ENCODE results near the gene DIO3. TPM values are rescaled to one million over a fixed set of nuclear protein-coding genes. Genes with fewer than 3 reads are reported as not detected.
A peak's percentile ranks its signal among the peaks of the same experiment; 100 is the strongest.

Gene DIO3
- total RNA-seq, 4 donors from 2014 or later = 4.2 to 19.5 (median 5.3) TPM

DNA sequence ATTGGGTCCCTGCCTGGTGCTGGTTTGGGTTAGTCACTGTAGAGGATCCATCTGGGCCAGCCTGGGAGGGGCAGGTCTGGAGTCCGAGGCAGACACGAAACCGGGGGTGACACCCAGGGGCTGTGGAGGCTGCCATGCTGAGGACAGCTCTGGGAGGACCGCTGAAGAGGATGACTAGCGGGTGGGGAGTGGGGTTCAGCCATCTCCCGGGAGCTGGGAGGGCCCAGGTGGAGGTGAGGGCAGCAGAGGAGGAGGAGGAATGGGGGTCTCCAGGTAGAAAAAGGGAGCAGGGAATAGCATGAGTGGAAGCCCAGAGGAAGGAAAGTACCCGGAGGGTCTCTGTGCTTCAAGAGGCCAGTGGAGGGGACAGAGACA is 4.0 kb upstream of the DIO3 start:
- WGBS, 2 donors = 81 to 83% methylated on average over 7 of the region's 7 CpGs
- Histone ChIP-seq H3K4me1 (peaks cover 0 to 22% (median 0%) of the 10 kb centered on the region in 4 donors), H3K9me3 (peaks cover 0 to 13% (median 3%) of the 10 kb centered on the region in 4 donors), H3K36me3 (peaks cover 0 to 9% (median 0%) of the 10 kb centered on the region in 3 donors), H3K27ac (no peak overlapping the region), H3K4me3 (no peak overlapping the region), H3K27me3 (peaks cover 0 to 24% of the 10 kb centered on the region in 2 donors)
- DNase-seq (ENCODE audit: low spot score in 2 of 2) = no peak
- TF ChIP-seq, protein P1, sequence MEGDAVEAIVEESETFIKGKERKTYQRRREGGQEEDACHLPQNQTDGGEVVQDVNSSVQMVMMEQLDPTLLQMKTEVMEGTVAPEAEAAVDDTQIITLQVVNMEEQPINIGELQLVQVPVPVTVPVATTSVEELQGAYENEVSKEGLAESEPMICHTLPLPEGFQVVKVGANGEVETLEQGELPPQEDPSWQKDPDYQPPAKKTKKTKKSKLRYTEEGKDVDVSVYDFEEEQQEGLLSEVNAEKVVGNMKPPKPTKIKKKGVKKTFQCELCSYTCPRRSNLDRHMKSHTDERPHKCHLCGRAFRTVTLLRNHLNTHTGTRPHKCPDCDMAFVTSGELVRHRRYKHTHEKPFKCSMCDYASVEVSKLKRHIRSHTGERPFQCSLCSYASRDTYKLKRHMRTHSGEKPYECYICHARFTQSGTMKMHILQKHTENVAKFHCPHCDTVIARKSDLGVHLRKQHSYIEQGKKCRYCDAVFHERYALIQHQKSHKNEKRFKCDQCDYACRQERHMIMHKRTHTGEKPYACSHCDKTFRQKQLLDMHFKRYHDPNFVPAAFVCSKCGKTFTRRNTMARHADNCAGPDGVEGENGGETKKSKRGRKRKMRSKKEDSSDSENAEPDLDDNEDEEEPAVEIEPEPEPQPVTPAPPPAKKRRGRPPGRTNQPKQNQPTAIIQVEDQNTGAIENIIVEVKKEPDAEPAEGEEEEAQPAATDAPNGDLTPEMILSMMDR (IDR thresholded peaks at IDR 0.05) = no peak
- no peak for TF ChIP-seq POLR2A (IDR thresholded peaks at IDR 0.05)
- TF ChIP-seq EP300 (IDR thresholded peaks at IDR 0.05) = no peak

DNA sequence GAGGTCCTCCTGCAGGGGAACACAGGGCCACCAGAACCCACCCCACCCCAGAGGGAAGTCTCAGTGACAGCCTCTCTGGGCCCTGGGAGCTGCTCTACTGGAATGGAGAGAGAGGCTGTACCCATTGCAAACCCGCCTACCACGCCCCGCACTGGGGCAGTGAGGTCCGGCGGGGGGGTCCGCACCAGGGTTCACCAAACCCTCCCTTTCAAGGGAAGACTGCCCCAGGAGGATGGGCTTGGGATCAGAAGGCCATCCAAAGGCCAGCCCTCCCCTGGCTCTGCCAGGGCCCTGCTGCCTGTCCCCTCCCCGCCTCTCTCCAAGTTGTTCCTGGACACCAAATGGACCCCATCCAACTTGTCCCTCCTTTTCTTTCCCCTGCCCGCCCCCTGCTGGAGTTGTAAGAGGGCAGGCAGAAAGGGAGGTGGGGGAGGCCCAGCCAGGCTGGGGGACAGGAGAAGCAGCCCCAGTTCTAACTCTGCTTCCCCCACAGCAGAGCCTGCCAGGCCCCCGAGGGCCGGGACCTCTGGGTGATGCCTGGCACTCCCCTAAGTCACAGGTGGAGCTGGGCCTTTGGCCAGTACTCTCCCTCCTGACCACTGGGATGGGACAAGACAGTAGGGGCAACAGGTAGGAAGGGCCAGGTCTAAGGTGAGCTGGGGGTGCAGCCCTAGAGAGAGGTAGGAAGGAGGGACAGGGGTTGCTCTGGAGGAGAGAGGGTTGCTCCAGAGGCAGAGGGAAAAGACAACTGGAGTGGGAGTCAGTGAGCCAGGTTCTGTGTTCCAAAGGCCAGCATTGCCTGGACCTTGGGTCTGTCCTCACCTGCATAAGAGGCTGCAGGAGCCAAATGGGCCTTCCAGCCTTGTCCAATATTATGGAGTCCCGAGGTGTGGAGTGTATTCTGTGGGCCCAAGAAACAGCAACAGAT is 3.2 kb upstream of the DIO3 start:
- Histone ChIP-seq H3K9me3 (peaks cover 0 to 17% (median 3%) of the 10 kb centered on the region in 4 donors), H3K36me3 (peaks cover 0 to 9% (median 0%) of the 10 kb centered on the region in 3 donors), H3K4me3 (peak overlapping the region in 1 of 4 donors; percentile 56), H3K27ac (no peak overlapping the region), H3K27me3 (peaks cover 0 to 32% of the 10 kb centered on the region in 2 donors), H3K4me1 (peaks cover 0 to 22% (median 0%) of the 10 kb centered on the region in 4 donors)
- TF ChIP-seq, protein P1 (IDR thresholded peaks at IDR 0.05) = peak in 3 of 5 experiments; percentile 18 to 70 (median 46)
- TF ChIP-seq POLR2A (IDR thresholded peaks at IDR 0.05) (no peak), EP300 (IDR thresholded peaks at IDR 0.05) (peak in 1 of 2 donors; percentile 35)
- WGBS, 2 donors = 79 to 80% methylated on average over 11 of the region's 11 CpGs
- DNase-seq (ENCODE audit: low spot score in 2 of 2) = peak; percentile 46 to 68

DNA sequence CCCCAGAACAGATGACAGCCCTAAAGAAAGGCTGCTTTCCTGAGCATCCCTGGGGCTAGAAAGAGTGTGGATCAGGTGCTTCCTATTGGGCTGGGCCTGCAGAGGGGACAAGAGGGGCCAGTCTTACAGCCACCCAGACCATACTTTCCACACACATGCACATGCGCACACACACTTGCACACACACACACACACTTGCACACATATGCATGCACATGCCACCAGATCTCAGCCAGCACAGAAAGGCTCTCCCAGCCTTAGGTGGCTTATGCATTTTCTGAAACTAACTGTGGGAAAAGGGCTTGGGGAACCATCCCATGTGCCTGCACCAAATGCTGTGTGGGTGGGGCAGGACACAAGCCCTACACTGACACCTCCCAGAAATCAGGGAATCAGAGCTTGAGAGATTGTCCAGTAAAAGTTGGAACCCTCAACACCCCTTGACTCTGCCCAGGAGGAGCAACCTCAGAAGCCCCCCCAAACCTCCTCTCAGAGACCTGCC is 2.5 kb upstream of the DIO3 start:
- H3K27me3 ChIP-seq = peaks cover 0 to 39% of the 10 kb centered on the region in 2 donors
- WGBS, 2 donors = 77 to 91% methylated on average over 1 of the region's 1 CpG

DNA sequence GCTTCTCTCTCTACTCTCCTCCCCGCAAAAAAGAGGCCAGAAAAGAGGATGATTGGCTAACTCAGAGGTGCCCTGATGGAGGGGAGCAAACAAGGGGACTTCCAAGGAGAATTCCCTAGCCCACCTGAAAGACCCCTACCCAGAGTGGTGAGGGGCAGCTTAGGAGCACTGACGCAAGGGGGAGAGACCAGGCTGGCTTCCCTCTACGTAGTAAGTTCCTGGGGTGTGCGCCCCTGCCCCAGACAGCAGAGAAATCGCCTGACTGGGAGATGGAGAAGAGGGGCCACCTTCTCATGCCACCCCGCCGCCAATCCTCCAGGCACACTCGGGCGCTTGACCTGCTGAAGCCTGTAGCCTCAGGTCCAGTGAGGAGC is 2.1 kb upstream of the DIO3 start:
- WGBS, 2 donors = 23 to 38% methylated on average over 9 of the region's 9 CpGs
- no peak for DNase-seq (ENCODE audit: low spot score in 2 of 2)
- TF ChIP-seq EP300 (IDR thresholded peaks at IDR 0.05) (no peak), POLR2A (IDR thresholded peaks at IDR 0.05) (no peak)
- TF ChIP-seq, protein P1 (IDR thresholded peaks at IDR 0.05) = no peak
- peak overlapping the region; percentile 59 to 78 (median 70) for H3K27ac ChIP-seq
- peaks cover 0 to 9% (median 0%) of the 10 kb centered on the region in 3 donors for H3K36me3 ChIP-seq
- peaks cover 0 to 32% (median 0%) of the 10 kb centered on the region in 4 donors for H3K4me1 ChIP-seq
- peaks cover 0 to 43% of the 10 kb centered on the region in 2 donors for H3K27me3 ChIP-seq
- peak overlapping the region; percentile 31 to 56 (median 43) for H3K4me3 ChIP-seq
- peaks cover 0 to 17% (median 3%) of the 10 kb centered on the region in 4 donors for H3K9me3 ChIP-seq

More for the DNA sequence above, 2.5 kb upstream of the DIO3 start:
- Histone ChIP-seq H3K4me1 (peaks cover 0 to 28% (median 0%) of the 10 kb centered on the region in 4 donors), H3K4me3 (peak overlapping the region in 3 of 4 donors; percentile 31 to 56 (median 39)), H3K36me3 (peaks cover 0 to 9% (median 0%) of the 10 kb centered on the region in 3 donors), H3K27ac (peak overlapping the region in 3 of 4 donors; percentile 68 to 78 (median 71)), H3K9me3 (peaks cover 0 to 17% (median 3%) of the 10 kb centered on the region in 4 donors)
- TF ChIP-seq, protein P1 (IDR thresholded peaks at IDR 0.05) = no peak
- TF ChIP-seq EP300 (IDR thresholded peaks at IDR 0.05) = no peak
- TF ChIP-seq POLR2A (IDR thresholded peaks at IDR 0.05) = no peak
- DNase-seq (ENCODE audit: low spot score in 2 of 2) = no peak
